ENCODE measurements around the gene OTUD4.
"Not testable (repeated sequence)": the region's sequence is repeated elsewhere in the genome, so short reads cannot be mapped to it uniquely, and the experiment has no call there.

OTUD4 gene

GRCh38 chr4:145180298-145181090, at the start of gene OTUD4:
Gene OTUD4 (minus strand): TSS chr4:145180589. CDS start chr4:145179973, 616 bp downstream.
- H3K36me3 ChIP-seq, result no peaks in the 10 kb centered on the region
- H3K4me1 ChIP-seq, result peaks cover 0 to 40% (median 21%) of the 10 kb centered on the region in 4 donors
- peak; percentile 95 to 97 for DNase-seq
- H3K4me3 ChIP-seq, result peak within 1 kb of the TSS; percentile 84 to 98
- intact Hi-C loops (cut with DNase I; ENCODE audit: low total_unique reads), result loop anchor here (5.0 to 10.0 kb wide), 2 partner anchors 294 to 437 kb away; partner anchors contain the start of gene MMAA
- H3K27ac ChIP-seq, result peak within 1 kb of the TSS; percentile 97 to 98
- H3K9me3 ChIP-seq, result no peaks in the 10 kb centered on the region
- TF ChIP-seq CTCF (IDR thresholded peaks at IDR 0.05), result no peak
- no peaks in the 10 kb centered on the region for H3K27me3 ChIP-seq

GRCh38 chr4:145223228-145223627, 42.8 kb upstream of the OTUD4 start:
- H3K27ac ChIP-seq; H3K27me3 ChIP-seq; H3K9me3 ChIP-seq; H3K4me3 ChIP-seq; DNase-seq; intact Hi-C loops (cut with DNase I; ENCODE audit: low total_unique reads); H3K4me1 ChIP-seq; H3K36me3 ChIP-seq: not testable (repeated sequence)

GRCh38 chr4:145221529-145221928, 41.1 kb upstream of the OTUD4 start:
- intact Hi-C loops (cut with DNase I; ENCODE audit: low total_unique reads); H3K4me1 ChIP-seq; DNase-seq; H3K36me3 ChIP-seq; H3K27ac ChIP-seq; H3K9me3 ChIP-seq; H3K27me3 ChIP-seq; H3K4me3 ChIP-seq: not testable (repeated sequence)

- DNase-seq, result no peak
- Histone ChIP-seq H3K27me3 (no peaks in the 10 kb centered on the region), H3K27ac (no peak overlapping the region), H3K9me3 (no peaks in the 10 kb centered on the region), H3K36me3 (no peaks in the 10 kb centered on the region), H3K4me3 (no peak overlapping the region), H3K4me1 (no peaks in the 10 kb centered on the region)
- TF ChIP-seq CTCF (IDR thresholded peaks at IDR 0.05), result no peak
- intact Hi-C loops (cut with DNase I; ENCODE audit: low total_unique reads), result no loop called here
These were observed 38.7 kb upstream of the OTUD4 start for GRCh38 chr4:145219090-145219489.

- Histone ChIP-seq H3K9me3 (no peaks in the 10 kb centered on the region), H3K27me3 (no peaks in the 10 kb centered on the region), H3K4me1 (no peaks in the 10 kb centered on the region), H3K27ac (no peak overlapping the region), H3K4me3 (no peak overlapping the region), H3K36me3 (no peaks in the 10 kb centered on the region)
- no peak for DNase-seq
- no peak for TF ChIP-seq CTCF (IDR thresholded peaks at IDR 0.05)
- intact Hi-C loops (cut with DNase I; ENCODE audit: low total_unique reads), result no loop called here
These were observed 37.9 kb upstream of the OTUD4 start for GRCh38 chr4:145218251-145218650.

- Histone ChIP-seq H3K9me3 (no peaks in the 10 kb centered on the region), H3K4me1 (no peaks in the 10 kb centered on the region), H3K27ac (no peak overlapping the region), H3K27me3 (no peaks in the 10 kb centered on the region), H3K4me3 (no peak overlapping the region), H3K36me3 (no peaks in the 10 kb centered on the region)
- no peak for TF ChIP-seq CTCF (IDR thresholded peaks at IDR 0.05)
- DNase-seq, result no peak
- intact Hi-C loops (cut with DNase I; ENCODE audit: low total_unique reads), result no loop called here
These were observed 37.0 kb upstream of the OTUD4 start for GRCh38 chr4:145217349-145217748.

Data from tibial artery (tissue), 4 donors.